HG02943 (cell line): ENCODE data around the gene VTI1A.
"Not testable (repeated sequence)": the region's sequence is repeated elsewhere in the genome, so short reads cannot be mapped to it uniquely, and the experiment has no call there.

Source experiments
- ATAC-seq: cut with Tn5 transposase; IDR thresholded peaks from one replicate; pipeline ENCODE4 v1.9.1; 2021; ENCODE audit warnings: mild to moderate bottlenecking, low read depth, moderate library complexity; ENCODE audit not compliant: unreplicated experiment

The VTI1A gene

GRCh38 chr10:112536663-112537062 lies 89.6 kb downstream of the VTI1A start:
- no peak for ATAC-seq

GRCh38 chr10:112538168-112538567 lies 91.2 kb downstream of the VTI1A start:
- no peak for ATAC-seq

- ATAC-seq, result no peak
Observed at GRCh38 chr10:112539340-112539739, 92.3 kb downstream of the VTI1A start.

GRCh38 chr10:112542823-112543222 lies 95.8 kb downstream of the VTI1A start:
- ATAC-seq, result not testable (repeated sequence)

- no peak for ATAC-seq
Observed at GRCh38 chr10:112546474-112546873, 99.5 kb downstream of the VTI1A start.

- no peak for ATAC-seq
Observed at GRCh38 chr10:112548535-112549276, 101.7 kb downstream of the VTI1A start.

- ATAC-seq, result no peak
Observed at GRCh38 chr10:112552593-112553110, 105.6 kb downstream of the VTI1A start.

- ATAC-seq, result no peak
Observed at GRCh38 chr10:112553315-112553714, 106.3 kb downstream of the VTI1A start.

GRCh38 chr10:112554263-112554662 lies 107.2 kb downstream of the VTI1A start:
- no peak for ATAC-seq

- no peak for ATAC-seq
Observed at GRCh38 chr10:112557197-112557596, 110.2 kb downstream of the VTI1A start.

- no peak for ATAC-seq
Observed at GRCh38 chr10:112558476-112559142, 111.6 kb downstream of the VTI1A start.

- ATAC-seq, result no peak
Observed at GRCh38 chr10:112559349-112559748, 112.3 kb downstream of the VTI1A start.

GRCh38 chr10:112562122-112562521 lies 115.1 kb downstream of the VTI1A start:
- no peak for ATAC-seq

- no peak for ATAC-seq
Observed at GRCh38 chr10:112562809-112563663, 116.0 kb downstream of the VTI1A start.

- ATAC-seq, result no peak
Observed at GRCh38 chr10:112564337-112564736, 117.3 kb downstream of the VTI1A start.

- no peak for ATAC-seq
Observed at GRCh38 chr10:112565434-112566053, 118.5 kb downstream of the VTI1A start.

- no peak for ATAC-seq
Observed at GRCh38 chr10:112570585-112570984, 123.6 kb downstream of the VTI1A start.

- ATAC-seq, result no peak
Observed at GRCh38 chr10:112579578-112579977, 132.6 kb downstream of the VTI1A start.

- ATAC-seq, result no peak
Observed at GRCh38 chr10:112580267-112580666, 133.3 kb downstream of the VTI1A start.

- no peak for ATAC-seq
Observed at GRCh38 chr10:112581921-112582320, 134.9 kb downstream of the VTI1A start.
